Measurements from ENCODE around the gene COL19A1.
A peak's percentile ranks its signal among the peaks of the same experiment; 100 is the strongest.

The COL19A1 gene

DNA sequence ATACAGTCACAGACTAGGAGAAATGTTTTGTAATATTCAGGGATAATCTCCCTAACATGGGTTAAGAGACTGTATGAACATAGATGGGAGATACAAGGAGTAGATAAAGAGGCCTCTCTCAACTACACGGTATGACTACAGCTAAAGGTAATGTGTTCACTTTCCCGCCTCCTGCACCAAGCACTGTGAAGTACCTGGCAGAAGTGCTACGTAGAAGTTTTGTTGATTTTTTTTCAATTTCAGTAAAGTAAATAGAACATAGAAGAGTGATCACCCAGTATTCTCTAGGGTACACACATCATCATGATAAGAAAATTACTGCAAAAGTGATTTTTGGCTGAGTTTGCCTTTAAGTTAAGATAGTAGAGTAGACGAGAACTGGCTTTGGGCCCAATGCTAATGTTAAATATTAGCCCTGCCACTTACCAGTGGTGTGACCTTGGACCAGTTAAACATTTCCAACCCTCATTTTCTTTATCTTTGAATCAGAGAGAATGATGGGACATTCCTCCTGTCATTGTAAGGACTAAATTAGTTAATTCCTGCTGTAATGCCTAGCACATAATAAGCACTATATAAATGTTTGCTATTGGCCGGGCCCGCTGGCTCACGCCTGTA is 253.0 kb downstream of the COL19A1 start:
- DNase-seq (ENCODE audit: low read depth) = no peak
- TF ChIP-seq, protein P1, sequence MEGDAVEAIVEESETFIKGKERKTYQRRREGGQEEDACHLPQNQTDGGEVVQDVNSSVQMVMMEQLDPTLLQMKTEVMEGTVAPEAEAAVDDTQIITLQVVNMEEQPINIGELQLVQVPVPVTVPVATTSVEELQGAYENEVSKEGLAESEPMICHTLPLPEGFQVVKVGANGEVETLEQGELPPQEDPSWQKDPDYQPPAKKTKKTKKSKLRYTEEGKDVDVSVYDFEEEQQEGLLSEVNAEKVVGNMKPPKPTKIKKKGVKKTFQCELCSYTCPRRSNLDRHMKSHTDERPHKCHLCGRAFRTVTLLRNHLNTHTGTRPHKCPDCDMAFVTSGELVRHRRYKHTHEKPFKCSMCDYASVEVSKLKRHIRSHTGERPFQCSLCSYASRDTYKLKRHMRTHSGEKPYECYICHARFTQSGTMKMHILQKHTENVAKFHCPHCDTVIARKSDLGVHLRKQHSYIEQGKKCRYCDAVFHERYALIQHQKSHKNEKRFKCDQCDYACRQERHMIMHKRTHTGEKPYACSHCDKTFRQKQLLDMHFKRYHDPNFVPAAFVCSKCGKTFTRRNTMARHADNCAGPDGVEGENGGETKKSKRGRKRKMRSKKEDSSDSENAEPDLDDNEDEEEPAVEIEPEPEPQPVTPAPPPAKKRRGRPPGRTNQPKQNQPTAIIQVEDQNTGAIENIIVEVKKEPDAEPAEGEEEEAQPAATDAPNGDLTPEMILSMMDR (conservative IDR thresholded peaks at IDR 0.05; ENCODE audit: control insufficient read depth, insufficient read depth, low read depth, low read length) = no peak
- H3K4me3 ChIP-seq (ENCODE audit: control insufficient read depth, low read depth, low read length) = no peak overlapping the region

DNA sequence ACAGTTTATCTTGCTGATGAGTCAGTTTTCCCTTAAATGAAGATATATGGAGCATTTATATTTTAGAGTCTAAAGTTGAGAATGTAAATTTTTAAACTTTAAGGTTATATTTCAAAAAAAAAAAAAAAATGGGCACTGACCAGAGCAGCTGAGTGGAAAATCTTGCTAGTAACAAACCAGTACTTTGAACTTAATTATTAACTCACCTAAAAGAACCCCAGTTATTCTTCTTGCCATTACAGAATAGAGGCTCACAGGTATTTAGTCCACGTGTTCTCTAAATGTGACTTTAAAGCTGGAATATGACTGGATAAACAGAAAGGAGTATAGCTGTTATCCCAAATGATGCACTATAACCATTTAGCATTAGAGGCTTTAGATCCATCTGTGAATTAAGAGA is 258.1 kb downstream of the COL19A1 start:
- TF ChIP-seq, protein P1 (conservative IDR thresholded peaks at IDR 0.05; ENCODE audit: control insufficient read depth, insufficient read depth, low read depth, low read length) = no peak
- DNase-seq (ENCODE audit: low read depth) = no peak
- no peak overlapping the region for H3K4me3 ChIP-seq (ENCODE audit: control insufficient read depth, low read depth, low read length)

DNA sequence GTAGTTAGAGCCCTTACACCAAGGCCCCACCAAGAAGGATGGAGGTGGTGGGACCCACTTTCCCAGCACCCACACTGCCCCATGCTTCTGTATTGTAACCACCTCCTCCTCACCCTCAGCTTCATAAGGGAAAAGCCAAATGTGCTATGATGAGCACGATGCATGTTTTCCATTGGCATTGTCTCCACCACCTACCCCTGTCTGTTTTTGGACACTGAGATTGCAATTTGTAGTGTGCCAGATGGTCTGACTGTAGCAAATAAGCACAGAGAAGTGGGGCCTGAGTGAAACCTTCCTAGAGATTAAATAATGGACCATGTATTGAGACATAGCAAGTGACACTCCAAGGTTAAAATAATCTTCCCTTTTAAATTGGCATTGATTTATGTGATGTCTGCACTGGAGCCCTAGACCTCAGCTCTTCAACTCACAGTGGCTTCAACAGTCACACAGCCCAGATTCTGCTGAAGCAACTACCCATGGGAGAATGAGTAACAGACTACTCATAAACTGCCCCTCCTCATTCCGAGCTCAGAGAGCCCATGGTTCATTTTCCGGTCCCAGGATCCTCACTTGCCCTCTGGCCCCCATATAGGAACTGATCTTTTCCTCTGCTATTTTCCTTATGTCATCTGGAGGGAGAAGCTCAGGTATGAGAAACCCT is 258.7 kb downstream of the COL19A1 start:
- H3K4me3 ChIP-seq (ENCODE audit: control insufficient read depth, low read depth, low read length) = no peak overlapping the region
- TF ChIP-seq, protein P1 (conservative IDR thresholded peaks at IDR 0.05; ENCODE audit: control insufficient read depth, insufficient read depth, low read depth, low read length) = no peak
- DNase-seq (ENCODE audit: low read depth) = peak; percentile 79

DNA sequence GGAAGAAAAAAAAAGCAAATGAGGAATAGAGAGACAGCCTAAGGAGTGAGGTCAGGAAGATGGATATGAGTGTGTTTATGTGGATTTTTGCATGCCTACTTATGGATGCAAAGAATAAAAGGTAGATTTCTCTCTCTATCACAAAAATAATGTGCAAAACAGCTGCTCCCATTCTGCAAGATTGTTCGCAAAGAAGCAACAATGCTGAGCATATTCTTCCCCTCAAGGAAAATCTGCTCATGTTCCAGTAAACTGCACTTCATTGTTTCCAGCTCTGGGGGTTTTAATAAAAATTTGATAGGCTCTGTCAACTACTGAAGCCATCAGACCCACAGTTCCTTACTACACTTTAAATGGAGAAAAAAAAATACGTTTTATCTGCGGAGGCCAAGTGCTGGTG is 259.2 kb downstream of the COL19A1 start:
- no peak overlapping the region for H3K4me3 ChIP-seq (ENCODE audit: control insufficient read depth, low read depth, low read length)
- TF ChIP-seq, protein P1 (conservative IDR thresholded peaks at IDR 0.05; ENCODE audit: control insufficient read depth, insufficient read depth, low read depth, low read length) = no peak
- no peak for DNase-seq (ENCODE audit: low read depth)

DNA sequence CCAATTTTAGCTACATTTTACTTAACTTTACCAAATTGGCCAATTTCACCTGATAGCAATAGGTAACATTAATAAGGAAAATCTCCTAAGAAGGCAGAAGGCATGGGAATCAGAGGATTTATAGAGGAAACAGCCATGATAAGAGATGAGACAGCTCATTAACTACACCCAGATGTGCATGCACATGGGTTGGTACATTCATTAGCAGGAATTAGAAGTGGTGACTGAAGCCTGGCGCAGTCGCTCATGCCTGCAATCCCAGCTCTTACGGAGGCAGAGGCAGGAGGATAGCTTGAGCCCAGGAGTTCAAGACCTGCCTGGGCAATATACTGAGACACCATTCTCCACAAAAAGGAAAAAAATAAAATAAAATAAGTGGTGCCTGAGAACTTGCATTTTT is 263.0 kb downstream of the COL19A1 start:
- no peak overlapping the region for H3K4me3 ChIP-seq (ENCODE audit: control insufficient read depth, low read depth, low read length)
- no peak for DNase-seq (ENCODE audit: low read depth)
- TF ChIP-seq, protein P1 (conservative IDR thresholded peaks at IDR 0.05; ENCODE audit: control insufficient read depth, insufficient read depth, low read depth, low read length) = no peak

DNA sequence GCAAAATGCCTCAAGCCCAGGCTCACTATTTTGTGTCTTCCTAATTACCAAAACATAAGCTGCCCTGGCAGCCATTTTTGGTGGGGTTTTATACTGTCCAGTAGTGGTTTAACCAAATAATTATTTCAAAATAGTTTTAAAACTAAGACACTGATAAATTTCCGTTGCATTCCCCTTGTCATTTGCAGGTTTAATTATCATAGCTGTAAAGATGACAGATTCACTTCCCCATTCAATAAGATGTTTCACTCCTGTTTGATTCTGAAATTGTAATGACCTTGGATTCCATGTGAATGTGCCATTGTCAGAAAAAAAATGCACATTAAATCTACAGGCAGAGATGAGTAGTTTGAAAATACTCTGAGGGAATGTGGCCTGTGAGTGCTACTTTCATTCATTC is 264.5 kb downstream of the COL19A1 start:
- DNase-seq (ENCODE audit: low read depth) = no peak
- H3K4me3 ChIP-seq (ENCODE audit: control insufficient read depth, low read depth, low read length) = no peak overlapping the region
- TF ChIP-seq, protein P1 (conservative IDR thresholded peaks at IDR 0.05; ENCODE audit: control insufficient read depth, insufficient read depth, low read depth, low read length) = no peak
